ENCODE measurements around the gene EARS2. TPM values are rescaled to one million over a fixed set of nuclear protein-coding genes. Genes with fewer than 3 reads are reported as not detected.
"Not testable (repeated sequence)": the region's sequence is repeated elsewhere in the genome, so short reads cannot be mapped to it uniquely, and the experiment has no call there.

The EARS2 gene
- total and polyA plus RNA-seq, 2 donors (not counting 1 experiment from before 2014, with no cell fraction given): 27.3 to 40.3 TPM

GRCh38 chr16:23590181-23590580 is 33.0 kb upstream of the EARS2 start:
- H3K36me3 ChIP-seq (ENCODE audit: control insufficient read depth, insufficient read depth, low read length): peaks cover 8% of the 10 kb centered on the region
- no peaks in the 10 kb centered on the region for H4K20me1 ChIP-seq (ENCODE audit: control insufficient read depth, extremely low read depth, insufficient read depth, low read length)
- H3K9ac ChIP-seq (ENCODE audit: insufficient read depth, low read length): no peak overlapping the region
- no peak overlapping the region for H3K4me2 ChIP-seq (ENCODE audit: extremely low read depth, insufficient read depth, low read length)
- no peaks in the 10 kb centered on the region for H3K4me1 ChIP-seq (ENCODE audit: control insufficient read depth, extremely low read depth, insufficient read depth, low read length)
- no peak overlapping the region for H3K4me3 ChIP-seq (replicated peaks in 1 of 4; ENCODE audit: control extremely low read depth in 1 of 4, insufficient read depth in 1 of 4, low read depth in 3 of 4, low read length in 4 of 4)
- no peaks in the 10 kb centered on the region for H3K9me3 ChIP-seq (ENCODE audit: control insufficient read depth, insufficient read depth, low read depth, low read length)
- DNase-seq (ENCODE audit: low read depth in 2 of 2): no peak
- H3K79me2 ChIP-seq (ENCODE audit: control insufficient read depth, insufficient read depth, low read length): peaks cover 67% of the 10 kb centered on the region
- no peak overlapping the region for H3K27ac ChIP-seq (ENCODE audit: insufficient read depth, low read length)
- no peak overlapping the region for H2AFZ ChIP-seq (ENCODE audit: low read length)
- no peaks in the 10 kb centered on the region for H3K27me3 ChIP-seq (ENCODE audit: control insufficient read depth, insufficient read depth, low read length)
- TF ChIP-seq EZH2 (IDR thresholded peaks at IDR 0.05; ENCODE audit: low read length, missing control alignments) (no peak), CTCF (conservative IDR thresholded peaks at IDR 0.05 in 1 of 2, IDR thresholded peaks at IDR 0.05 in 1 of 2; ENCODE audit: low read depth in 1 of 2, low read length in 2 of 2) (no peak)

GRCh38 chr16:23587726-23588125 is 30.6 kb upstream of the EARS2 start:
- H3K27ac ChIP-seq (ENCODE audit: insufficient read depth, low read length): peak overlapping the region; percentile 67
- H3K4me1 ChIP-seq (ENCODE audit: control insufficient read depth, extremely low read depth, insufficient read depth, low read length): no peaks in the 10 kb centered on the region
- H4K20me1 ChIP-seq (ENCODE audit: control insufficient read depth, extremely low read depth, insufficient read depth, low read length): no peaks in the 10 kb centered on the region
- no peaks in the 10 kb centered on the region for H3K27me3 ChIP-seq (ENCODE audit: control insufficient read depth, insufficient read depth, low read length)
- H3K4me3 ChIP-seq (replicated peaks in 1 of 4; ENCODE audit: control extremely low read depth in 1 of 4, insufficient read depth in 1 of 4, low read depth in 3 of 4, low read length in 4 of 4): no peak overlapping the region
- TF ChIP-seq CTCF (conservative IDR thresholded peaks at IDR 0.05 in 1 of 2, IDR thresholded peaks at IDR 0.05 in 1 of 2; ENCODE audit: low read depth in 1 of 2, low read length in 2 of 2) (no peak), EZH2 (IDR thresholded peaks at IDR 0.05; ENCODE audit: low read length, missing control alignments) (no peak)
- peak; percentile 76 to 97 for DNase-seq (ENCODE audit: low read depth in 2 of 2)
- peaks cover 46% of the 10 kb centered on the region for H3K79me2 ChIP-seq (ENCODE audit: control insufficient read depth, insufficient read depth, low read length)
- no peak overlapping the region for H2AFZ ChIP-seq (ENCODE audit: low read length)
- no peak overlapping the region for H3K9ac ChIP-seq (ENCODE audit: insufficient read depth, low read length)
- no peaks in the 10 kb centered on the region for H3K9me3 ChIP-seq (ENCODE audit: control insufficient read depth, insufficient read depth, low read depth, low read length)
- peak overlapping the region; percentile 54 for H3K4me2 ChIP-seq (ENCODE audit: extremely low read depth, insufficient read depth, low read length)
- peaks cover 10% of the 10 kb centered on the region for H3K36me3 ChIP-seq (ENCODE audit: control insufficient read depth, insufficient read depth, low read length)

DNA sequence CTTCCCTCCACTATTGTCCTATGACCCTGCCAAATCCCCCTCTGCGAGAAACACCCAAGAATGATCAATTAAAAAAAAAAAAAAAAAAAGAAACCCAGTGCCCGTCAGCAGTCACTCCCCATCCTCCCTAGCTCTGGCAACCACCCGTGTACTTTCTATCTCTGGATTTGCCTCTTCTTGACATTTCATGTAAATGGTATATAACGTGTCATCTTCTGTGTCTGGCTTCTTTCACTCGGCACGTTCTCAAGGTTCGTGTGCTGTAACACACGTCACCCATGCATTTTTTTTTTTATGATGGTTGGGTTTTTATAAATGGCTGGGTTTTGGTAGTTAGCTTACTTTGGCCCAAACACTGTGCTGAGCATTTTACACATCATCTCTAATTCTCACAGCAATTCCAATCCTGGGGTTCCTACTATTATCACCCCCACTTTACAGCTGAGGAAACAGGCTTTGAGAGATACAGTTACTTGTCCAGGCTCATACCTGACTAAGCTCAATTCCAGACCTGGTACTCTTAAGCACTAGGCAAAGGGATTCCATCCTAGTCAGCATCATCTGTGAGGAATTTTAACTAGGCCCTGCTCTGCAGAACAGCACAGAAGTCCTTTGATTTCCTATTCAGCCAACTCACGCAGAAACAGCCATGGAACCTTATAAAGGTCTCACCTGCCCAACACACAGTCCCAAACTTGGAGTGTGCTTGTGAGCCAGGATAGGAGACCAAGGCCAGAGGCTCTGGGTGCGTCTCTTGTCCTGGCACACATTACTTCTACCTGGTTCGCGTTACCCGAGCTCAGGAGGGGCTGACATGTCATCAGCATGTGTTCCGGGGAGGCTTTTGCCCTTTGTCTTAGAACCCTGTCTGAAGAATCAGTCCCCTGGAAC is 27.3 kb upstream of the EARS2 start:
- Histone ChIP-seq H4K20me1 (ENCODE audit: control insufficient read depth, extremely low read depth, insufficient read depth, low read length) (no peaks in the 10 kb centered on the region), H3K9ac (ENCODE audit: insufficient read depth, low read length) (no peak overlapping the region), H3K4me3 (replicated peaks in 1 of 4; ENCODE audit: control extremely low read depth in 1 of 4, insufficient read depth in 1 of 4, low read depth in 3 of 4, low read length in 4 of 4) (no peak overlapping the region), H2AFZ (ENCODE audit: low read length) (no peak overlapping the region), H3K4me2 (ENCODE audit: extremely low read depth, insufficient read depth, low read length) (no peak overlapping the region), H3K27ac (ENCODE audit: insufficient read depth, low read length) (no peak overlapping the region), H3K9me3 (ENCODE audit: control insufficient read depth, insufficient read depth, low read depth, low read length) (no peaks in the 10 kb centered on the region), H3K79me2 (ENCODE audit: control insufficient read depth, insufficient read depth, low read length) (peaks cover 18% of the 10 kb centered on the region), H3K4me1 (ENCODE audit: control insufficient read depth, extremely low read depth, insufficient read depth, low read length) (no peaks in the 10 kb centered on the region), H3K27me3 (ENCODE audit: control insufficient read depth, insufficient read depth, low read length) (no peaks in the 10 kb centered on the region), H3K36me3 (ENCODE audit: control insufficient read depth, insufficient read depth, low read length) (peaks cover 6% of the 10 kb centered on the region)
- no peak for DNase-seq (ENCODE audit: low read depth in 2 of 2)
- TF ChIP-seq CTCF (conservative IDR thresholded peaks at IDR 0.05 in 1 of 2, IDR thresholded peaks at IDR 0.05 in 1 of 2; ENCODE audit: low read depth in 1 of 2, low read length in 2 of 2): no peak
- no peak for TF ChIP-seq EZH2 (IDR thresholded peaks at IDR 0.05; ENCODE audit: low read length, missing control alignments)

GRCh38 chr16:23583271-23583670 is 26.1 kb upstream of the EARS2 start:
- H3K9ac ChIP-seq (ENCODE audit: insufficient read depth, low read length); H3K4me3 ChIP-seq (replicated peaks in 1 of 4; ENCODE audit: control extremely low read depth in 1 of 4, insufficient read depth in 1 of 4, low read depth in 3 of 4, low read length in 4 of 4); H2AFZ ChIP-seq (ENCODE audit: low read length); H3K4me1 ChIP-seq (ENCODE audit: control insufficient read depth, extremely low read depth, insufficient read depth, low read length); H3K9me3 ChIP-seq (ENCODE audit: control insufficient read depth, insufficient read depth, low read depth, low read length); H3K27me3 ChIP-seq (ENCODE audit: control insufficient read depth, insufficient read depth, low read length); H3K27ac ChIP-seq (ENCODE audit: insufficient read depth, low read length); H3K36me3 ChIP-seq (ENCODE audit: control insufficient read depth, insufficient read depth, low read length); H4K20me1 ChIP-seq (ENCODE audit: control insufficient read depth, extremely low read depth, insufficient read depth, low read length); H3K4me2 ChIP-seq (ENCODE audit: extremely low read depth, insufficient read depth, low read length); DNase-seq (ENCODE audit: low read depth in 2 of 2): not testable (repeated sequence)
- H3K79me2 ChIP-seq (ENCODE audit: control insufficient read depth, insufficient read depth, low read length): peaks cover 11% of the 10 kb centered on the region

Measured in fibroblast of lung (primary cell).